ENCODE data around the gene RYR3. TPM values are rescaled to one million over a fixed set of nuclear protein-coding genes. Genes with fewer than 3 reads are reported as not detected.

RYR3 gene
- total RNA-seq, 6 experiments from 2014 or later = not detected

- peaks cover 3% of the 10 kb centered on the region for H3K27me3 Mint-ChIP-seq (ENCODE audit: insufficient read depth)
- no peaks in the 10 kb centered on the region for H3K36me3 Mint-ChIP-seq (ENCODE audit: low read depth)
- H3K4me1 Mint-ChIP-seq (ENCODE audit: low read depth) = no peaks in the 10 kb centered on the region
- no peak overlapping the region for H3K4me3 Mint-ChIP-seq
- DNase-seq = no peak
- H3K9me3 Mint-ChIP-seq = no peaks in the 10 kb centered on the region
- TF ChIP-seq CTCF (IDR thresholded peaks at IDR 0.05) = no peak
- no peak overlapping the region for H3K27ac Mint-ChIP-seq
These were observed 222.4 kb downstream of the RYR3 start for GRCh38 chr15:33533197-33533596.

- Mint-ChIP-seq H3K27me3 (ENCODE audit: insufficient read depth) (peaks cover 3% of the 10 kb centered on the region), H3K4me1 (ENCODE audit: low read depth) (no peaks in the 10 kb centered on the region), H3K4me3 (no peak overlapping the region), H3K9me3 (no peaks in the 10 kb centered on the region), H3K36me3 (ENCODE audit: low read depth) (no peaks in the 10 kb centered on the region), H3K27ac (no peak overlapping the region)
- no peak for DNase-seq
- TF ChIP-seq CTCF (IDR thresholded peaks at IDR 0.05) = no peak
These were observed 223.9 kb downstream of the RYR3 start for GRCh38 chr15:33534642-33535041.

GRCh38 chr15:33535135-33535534 is 224.4 kb downstream of the RYR3 start:
- Mint-ChIP-seq H3K4me3 (no peak overlapping the region), H3K4me1 (ENCODE audit: low read depth) (no peaks in the 10 kb centered on the region), H3K36me3 (ENCODE audit: low read depth) (no peaks in the 10 kb centered on the region), H3K9me3 (no peaks in the 10 kb centered on the region), H3K27ac (no peak overlapping the region), H3K27me3 (ENCODE audit: insufficient read depth) (peaks cover 3% of the 10 kb centered on the region)
- TF ChIP-seq CTCF (IDR thresholded peaks at IDR 0.05) = no peak
- no peak for DNase-seq

- no peak overlapping the region for H3K4me3 Mint-ChIP-seq
- H3K9me3 Mint-ChIP-seq = no peaks in the 10 kb centered on the region
- DNase-seq = no peak
- no peaks in the 10 kb centered on the region for H3K4me1 Mint-ChIP-seq (ENCODE audit: low read depth)
- H3K27ac Mint-ChIP-seq = no peak overlapping the region
- no peaks in the 10 kb centered on the region; the same call in 1 of the 2 replicates for H3K27me3 Mint-ChIP-seq (ENCODE audit: insufficient read depth)
- H3K36me3 Mint-ChIP-seq (ENCODE audit: low read depth) = no peaks in the 10 kb centered on the region
- TF ChIP-seq CTCF (IDR thresholded peaks at IDR 0.05) = no peak
These were observed 229.2 kb downstream of the RYR3 start for GRCh38 chr15:33539825-33540573.

- H3K27me3 Mint-ChIP-seq (ENCODE audit: insufficient read depth) = peaks cover 8% of the 10 kb centered on the region; the same call in 1 of the 2 replicates
- no peaks in the 10 kb centered on the region for H3K36me3 Mint-ChIP-seq (ENCODE audit: low read depth)
- H3K4me1 Mint-ChIP-seq (ENCODE audit: low read depth) = no peaks in the 10 kb centered on the region
- H3K4me3 Mint-ChIP-seq = no peak overlapping the region
- DNase-seq = no peak
- no peak overlapping the region for H3K27ac Mint-ChIP-seq
- no peak for TF ChIP-seq CTCF (IDR thresholded peaks at IDR 0.05)
- H3K9me3 Mint-ChIP-seq = peaks cover 8% of the 10 kb centered on the region; the same call in 1 of the 2 replicates
These were observed 233.2 kb downstream of the RYR3 start for GRCh38 chr15:33543957-33544356.
